GM12892 (cell line): ENCODE results near the gene CPNE4.

Source experiments
- POLR2AphosphoS5 ChIP-seq: IDR thresholded peaks from 2 replicates; pipeline ENCODE4 v1.6.1; 2011; ENCODE audit warnings: low read depth, low read length, control low read depth
- TAF1 ChIP-seq: IDR thresholded peaks from 2 replicates; pipeline ENCODE4 v1.6.1; 2011; ENCODE audit warnings: low read depth, mild to moderate bottlenecking, control low read depth, low read length, borderline replicate concordance

- TF ChIP-seq TAF1 (no peak), POLR2AphosphoS5 (no peak)
Measured at GRCh38 chr3:131623431-131623830, 411.4 kb downstream of the CPNE4 start.
